Erythroblast (primary cell): ENCODE data around the gene SEC11A.
"Not testable (repeated sequence)": the region's sequence is repeated elsewhere in the genome, so short reads cannot be mapped to it uniquely, and the experiment has no call there.

ENCODE experiments used
- GATA1 ChIP-seq: IDR thresholded peaks from 2 replicates; pipeline ENCODE4 v1.6.1; 2011; ENCODE audit warnings: low read depth, mild to moderate bottlenecking, control low read depth, low read length, moderate library complexity
- POLR2A ChIP-seq: IDR thresholded peaks from 2 replicates; pipeline ENCODE4 v1.6.1; 2011; ENCODE audit warnings: mild to moderate bottlenecking, low read length

GRCh38 chr15:84751721-84752120 is 35.8 kb upstream of the SEC11A start:
- not testable (repeated sequence) for TF ChIP-seq POLR2A, GATA1
